ENCODE results near the gene ABLIM3.

ABLIM3 gene

DNA sequence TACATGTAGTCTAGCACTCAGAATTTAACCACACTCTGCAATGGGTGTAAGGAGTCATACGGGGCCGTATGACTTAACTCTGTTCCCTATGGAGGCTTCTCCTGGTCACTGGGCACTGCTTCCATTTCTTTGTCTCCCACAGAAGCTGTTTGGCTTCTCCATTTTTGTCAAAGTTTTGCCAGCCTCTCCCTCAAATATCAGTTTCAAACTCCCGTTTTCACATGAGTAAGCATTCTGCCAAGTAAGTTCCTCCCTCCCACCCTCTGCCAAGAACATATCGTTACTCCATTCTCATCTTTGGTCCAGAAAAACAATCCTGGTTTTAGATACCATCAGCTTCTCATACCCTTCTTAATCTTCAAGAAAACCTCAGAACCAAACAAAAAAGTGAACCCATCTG is 136.5 kb downstream of the ABLIM3 start:
- no peak for DNase-seq (ENCODE audit: extremely low spot score)
- TF ChIP-seq, protein P1, sequence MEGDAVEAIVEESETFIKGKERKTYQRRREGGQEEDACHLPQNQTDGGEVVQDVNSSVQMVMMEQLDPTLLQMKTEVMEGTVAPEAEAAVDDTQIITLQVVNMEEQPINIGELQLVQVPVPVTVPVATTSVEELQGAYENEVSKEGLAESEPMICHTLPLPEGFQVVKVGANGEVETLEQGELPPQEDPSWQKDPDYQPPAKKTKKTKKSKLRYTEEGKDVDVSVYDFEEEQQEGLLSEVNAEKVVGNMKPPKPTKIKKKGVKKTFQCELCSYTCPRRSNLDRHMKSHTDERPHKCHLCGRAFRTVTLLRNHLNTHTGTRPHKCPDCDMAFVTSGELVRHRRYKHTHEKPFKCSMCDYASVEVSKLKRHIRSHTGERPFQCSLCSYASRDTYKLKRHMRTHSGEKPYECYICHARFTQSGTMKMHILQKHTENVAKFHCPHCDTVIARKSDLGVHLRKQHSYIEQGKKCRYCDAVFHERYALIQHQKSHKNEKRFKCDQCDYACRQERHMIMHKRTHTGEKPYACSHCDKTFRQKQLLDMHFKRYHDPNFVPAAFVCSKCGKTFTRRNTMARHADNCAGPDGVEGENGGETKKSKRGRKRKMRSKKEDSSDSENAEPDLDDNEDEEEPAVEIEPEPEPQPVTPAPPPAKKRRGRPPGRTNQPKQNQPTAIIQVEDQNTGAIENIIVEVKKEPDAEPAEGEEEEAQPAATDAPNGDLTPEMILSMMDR (IDR thresholded peaks at IDR 0.05; ENCODE audit: control extremely low read depth, extremely low read depth, low read depth, missing control alignments) = no peak
- POLR2A ChIA-PET = no interaction called here
- CTCF ChIA-PET = interaction anchor here (1.2 to 3.2 kb wide), 3 partner anchors 9 to 30 kb away, joined by 3 to 14 read pairs (median 3); no protein-coding TSS in a partner anchor

GRCh38 chr5:149278451-149279210 is 137.3 kb downstream of the ABLIM3 start:
- TF ChIP-seq, protein P1 (IDR thresholded peaks at IDR 0.05; ENCODE audit: control extremely low read depth, extremely low read depth, low read depth, missing control alignments) = no peak
- CTCF ChIA-PET = interaction anchor here (1.2 to 3.2 kb wide), 3 partner anchors 9 to 120 kb away, joined by 3 to 14 read pairs (median 3); no protein-coding TSS in a partner anchor
- POLR2A ChIA-PET = no interaction called here
- DNase-seq (ENCODE audit: extremely low spot score) = no peak

GRCh38 chr5:149279661-149280060 is 138.4 kb downstream of the ABLIM3 start:
- DNase-seq (ENCODE audit: extremely low spot score) = no peak
- TF ChIP-seq, protein P1 (IDR thresholded peaks at IDR 0.05; ENCODE audit: control extremely low read depth, extremely low read depth, low read depth, missing control alignments) = no peak
- ChIA-PET CTCF (interaction anchor here (1.1 to 3.2 kb wide), 3 partner anchors 11 to 121 kb away, joined by 3 to 14 read pairs (median 3); no protein-coding TSS in a partner anchor), POLR2A (no interaction called here)

DNA sequence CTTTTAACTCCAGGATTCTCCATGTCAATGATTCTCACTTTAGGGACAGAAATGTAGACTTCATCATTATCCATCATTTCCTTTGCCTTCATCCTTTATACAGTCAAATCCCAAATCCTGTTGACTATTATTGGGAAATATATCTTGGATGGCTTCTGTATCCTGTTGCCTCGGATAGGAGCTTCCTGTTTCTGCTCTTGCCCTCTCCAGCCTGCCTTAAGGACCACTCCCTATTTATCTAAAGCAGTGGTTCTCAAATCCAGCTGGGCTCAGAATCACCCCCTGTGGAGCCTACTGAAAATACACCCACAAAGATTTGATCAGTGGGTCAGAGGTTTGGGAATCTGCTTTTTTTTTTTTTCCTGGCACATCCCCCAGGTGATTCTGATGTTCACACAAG is 138.8 kb downstream of the ABLIM3 start:
- CTCF ChIA-PET = interaction anchor here (1.1 to 3.2 kb wide), 2 partner anchors 11 to 88 kb away, joined by 3 to 14 read pairs; no protein-coding TSS in a partner anchor
- POLR2A ChIA-PET = no interaction called here
- DNase-seq (ENCODE audit: extremely low spot score) = no peak

GRCh38 chr5:149280802-149281201 is 139.5 kb downstream of the ABLIM3 start:
- ChIA-PET POLR2A (no interaction called here), CTCF (no interaction called here)
- no peak for DNase-seq (ENCODE audit: extremely low spot score)
- TF ChIP-seq, protein P1 (IDR thresholded peaks at IDR 0.05; ENCODE audit: control extremely low read depth, extremely low read depth, low read depth, missing control alignments) = no peak

More for the DNA sequence above, 138.8 kb downstream of the ABLIM3 start:
- TF ChIP-seq, protein P1 (IDR thresholded peaks at IDR 0.05; ENCODE audit: control extremely low read depth, extremely low read depth, low read depth, missing control alignments) = no peak

DNA sequence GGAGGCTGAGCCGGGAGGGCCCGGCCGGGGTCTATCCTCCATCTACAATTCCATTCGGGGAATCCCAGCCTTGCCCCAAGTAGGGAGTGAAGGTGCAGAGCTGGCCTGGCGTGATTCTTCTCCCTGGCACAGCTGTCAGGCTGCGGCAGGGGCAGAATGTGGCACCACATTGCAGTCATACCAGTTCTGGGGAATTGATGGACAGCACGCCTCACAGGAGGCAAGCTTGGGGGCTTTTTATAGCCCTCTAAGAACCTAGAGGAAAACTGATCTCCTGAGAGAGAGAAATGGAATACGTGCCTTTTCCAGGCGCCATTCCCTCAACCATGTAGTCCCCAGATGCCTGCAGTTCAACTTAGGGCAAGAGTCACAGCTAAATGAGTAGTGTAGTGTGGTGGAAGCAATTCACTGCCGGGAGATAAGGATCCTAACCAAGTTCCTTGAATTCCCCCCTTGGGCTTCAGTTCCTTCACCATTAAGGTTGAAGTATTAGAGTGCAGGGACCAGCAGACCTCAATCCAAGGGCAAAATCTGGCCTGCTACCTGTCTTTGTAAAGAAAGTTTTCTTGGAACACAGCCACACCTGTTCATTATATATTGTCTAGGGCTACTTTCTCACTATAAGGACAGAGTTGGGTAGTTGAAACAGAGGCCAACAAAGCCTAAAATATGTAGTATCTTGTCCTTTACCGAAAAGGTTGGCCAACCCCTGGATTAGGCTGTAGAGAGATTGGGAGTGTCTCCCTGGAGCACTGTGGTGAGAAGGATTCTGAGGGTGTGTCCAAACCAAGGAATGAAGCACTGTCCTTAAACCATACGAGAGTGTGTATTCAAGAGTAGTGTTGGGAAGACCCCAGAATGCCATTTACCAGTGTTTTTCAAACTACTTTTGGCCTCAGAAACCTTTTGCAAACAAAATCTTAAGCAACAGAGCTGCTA is 141.0 kb downstream of the ABLIM3 start:
- ChIA-PET POLR2A (no interaction called here), CTCF (no interaction called here)
- TF ChIP-seq, protein P1 (IDR thresholded peaks at IDR 0.05; ENCODE audit: control extremely low read depth, extremely low read depth, low read depth, missing control alignments) = no peak
- DNase-seq (ENCODE audit: extremely low spot score) = no peak

Data from GM10248 (cell line).